VCaP (cell line): ENCODE results near the gene MLYCD.

Experiments
- H3K27ac ChIP-seq: fragments of 450-650 bp; 2 replicates; pipeline ENCODE4 v1.5.1; 2017
- TF ChIP-seq, protein P1 (sequence below): fragments of 450-650 bp; conservative IDR thresholded peaks from 2 replicates; pipeline ENCODE4 v1.5.1; 2017; ENCODE audit warnings: mild to moderate bottlenecking, moderate library complexity

Gene MLYCD

DNA sequence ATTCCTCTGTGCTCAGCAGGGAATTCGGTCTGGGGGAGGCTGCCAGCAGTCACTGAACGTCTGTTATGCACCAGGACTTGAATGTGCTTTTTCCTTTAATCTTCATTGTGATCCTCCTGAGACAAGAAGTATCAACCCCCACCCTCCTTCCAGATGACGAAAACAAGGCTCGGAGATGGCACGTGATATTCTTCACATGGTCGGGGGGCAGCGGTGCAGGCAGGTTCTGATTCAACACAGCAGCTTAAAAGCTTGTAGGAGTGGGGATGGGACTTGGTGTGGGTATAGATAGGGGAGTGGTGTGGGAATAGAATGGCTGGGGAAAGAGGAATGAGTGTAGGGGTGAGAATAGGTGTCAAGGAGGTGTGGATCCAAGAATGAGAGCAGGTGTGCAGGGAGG, 75.6 kb downstream of the MLYCD start:
- TF ChIP-seq, protein P1, sequence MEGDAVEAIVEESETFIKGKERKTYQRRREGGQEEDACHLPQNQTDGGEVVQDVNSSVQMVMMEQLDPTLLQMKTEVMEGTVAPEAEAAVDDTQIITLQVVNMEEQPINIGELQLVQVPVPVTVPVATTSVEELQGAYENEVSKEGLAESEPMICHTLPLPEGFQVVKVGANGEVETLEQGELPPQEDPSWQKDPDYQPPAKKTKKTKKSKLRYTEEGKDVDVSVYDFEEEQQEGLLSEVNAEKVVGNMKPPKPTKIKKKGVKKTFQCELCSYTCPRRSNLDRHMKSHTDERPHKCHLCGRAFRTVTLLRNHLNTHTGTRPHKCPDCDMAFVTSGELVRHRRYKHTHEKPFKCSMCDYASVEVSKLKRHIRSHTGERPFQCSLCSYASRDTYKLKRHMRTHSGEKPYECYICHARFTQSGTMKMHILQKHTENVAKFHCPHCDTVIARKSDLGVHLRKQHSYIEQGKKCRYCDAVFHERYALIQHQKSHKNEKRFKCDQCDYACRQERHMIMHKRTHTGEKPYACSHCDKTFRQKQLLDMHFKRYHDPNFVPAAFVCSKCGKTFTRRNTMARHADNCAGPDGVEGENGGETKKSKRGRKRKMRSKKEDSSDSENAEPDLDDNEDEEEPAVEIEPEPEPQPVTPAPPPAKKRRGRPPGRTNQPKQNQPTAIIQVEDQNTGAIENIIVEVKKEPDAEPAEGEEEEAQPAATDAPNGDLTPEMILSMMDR, result no peak
- H3K27ac ChIP-seq, result no peak overlapping the region

DNA sequence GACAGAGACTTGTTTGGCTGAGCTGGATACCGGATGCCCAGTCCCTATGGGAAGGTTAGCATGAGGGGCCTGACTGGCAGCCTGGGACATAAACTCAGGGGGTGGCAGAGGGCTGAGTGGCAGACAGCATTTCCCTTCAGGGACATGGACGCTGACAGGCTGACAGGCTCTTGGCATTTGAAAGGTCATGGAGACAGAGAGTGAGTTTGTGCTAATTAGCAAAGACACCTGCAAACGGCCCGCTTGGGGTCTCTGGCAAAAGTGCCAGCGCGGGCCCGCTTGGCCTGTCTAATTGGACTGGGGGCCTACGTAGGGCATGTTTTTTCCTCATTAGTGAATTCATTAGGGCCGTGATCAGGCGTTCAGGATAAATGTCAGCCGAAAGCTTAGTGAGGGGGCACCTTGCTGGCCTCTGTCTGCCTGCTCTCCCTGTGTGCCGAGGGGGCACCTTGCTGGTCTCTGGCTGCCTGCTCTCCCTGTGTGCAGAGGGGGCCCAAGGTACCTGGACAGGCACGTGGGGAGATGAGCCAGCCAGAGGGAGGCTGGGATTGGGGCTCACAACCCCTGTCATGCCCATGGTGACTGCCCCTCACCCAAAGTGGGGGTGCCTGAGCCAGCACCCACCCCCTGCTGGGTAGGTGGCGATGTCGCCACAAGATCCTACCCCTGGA, 76.8 kb downstream of the MLYCD start:
- no peak overlapping the region for H3K27ac ChIP-seq
- TF ChIP-seq, protein P1, result no peak
